ENCODE data around the gene LRRTM1.

The LRRTM1 gene

GRCh38 chr2:80303909-80304837 lies at the start of gene LRRTM1:
Gene LRRTM1, minus strand, starts transcription at chr2:80304752. Its CDS starts 933 bp downstream, at chr2:80303819.
- DNase-seq (ENCODE audit: low spot score): no peak

GRCh38 chr2:80351231-80351630 lies 46.7 kb upstream of the LRRTM1 start:
- no peak for DNase-seq (ENCODE audit: low spot score)

- no peak for DNase-seq (ENCODE audit: low spot score)
Observed at GRCh38 chr2:80348953-80349352, 44.4 kb upstream of the LRRTM1 start.

- no peak for DNase-seq (ENCODE audit: low spot score)
Observed at GRCh38 chr2:80348078-80348477, 43.5 kb upstream of the LRRTM1 start.

GRCh38 chr2:80340022-80340421 lies 35.5 kb upstream of the LRRTM1 start:
- DNase-seq (ENCODE audit: low spot score): no peak

- DNase-seq (ENCODE audit: low spot score): no peak
Observed at GRCh38 chr2:80338794-80339193, 34.2 kb upstream of the LRRTM1 start.

- DNase-seq (ENCODE audit: low spot score): no peak
Observed at GRCh38 chr2:80335411-80335810, 30.9 kb upstream of the LRRTM1 start.

GRCh38 chr2:80333886-80334285 lies 29.3 kb upstream of the LRRTM1 start:
- no peak for DNase-seq (ENCODE audit: low spot score)

GRCh38 chr2:80330527-80331450 lies 26.2 kb upstream of the LRRTM1 start:
- DNase-seq (ENCODE audit: low spot score): no peak

- no peak for DNase-seq (ENCODE audit: low spot score)
Observed at GRCh38 chr2:80329491-80329890, 24.9 kb upstream of the LRRTM1 start.

GRCh38 chr2:80328159-80328571 lies 23.6 kb upstream of the LRRTM1 start:
- no peak for DNase-seq (ENCODE audit: low spot score)

- no peak for DNase-seq (ENCODE audit: low spot score)
Observed at GRCh38 chr2:80326861-80327260, 22.3 kb upstream of the LRRTM1 start.

- no peak for DNase-seq (ENCODE audit: low spot score)
Observed at GRCh38 chr2:80326214-80326613, 21.7 kb upstream of the LRRTM1 start.

GRCh38 chr2:80324525-80324924 lies 20.0 kb upstream of the LRRTM1 start:
- no peak for DNase-seq (ENCODE audit: low spot score)

GRCh38 chr2:80323610-80324009 lies 19.1 kb upstream of the LRRTM1 start:
- DNase-seq (ENCODE audit: low spot score): no peak

GRCh38 chr2:80322958-80323357 lies 18.4 kb upstream of the LRRTM1 start:
- DNase-seq (ENCODE audit: low spot score): no peak

- no peak for DNase-seq (ENCODE audit: low spot score)
Observed at GRCh38 chr2:80322311-80322920, 17.9 kb upstream of the LRRTM1 start.

GRCh38 chr2:80312282-80312839 lies 7.8 kb upstream of the LRRTM1 start:
- no peak for DNase-seq (ENCODE audit: low spot score)

- no peak for DNase-seq (ENCODE audit: low spot score)
Observed at GRCh38 chr2:80311304-80311703, 6.8 kb upstream of the LRRTM1 start.

- no peak for DNase-seq (ENCODE audit: low spot score)
Observed at GRCh38 chr2:80303006-80303908, 1.3 kb downstream of the LRRTM1 start.
